GM12873 (cell line): ENCODE data around the gene C22orf42.

Source experiments
- CTCF ChIP-seq: IDR thresholded peaks from 2 replicates; pipeline ENCODE4 v1.5.1; 2012; ENCODE audit warnings: low read depth, mild to moderate bottlenecking, moderate library complexity, low read length, control low read depth; ENCODE audit not compliant: insufficient read depth; ENCODE audit errors: missing control alignments

C22orf42 gene

DNA sequence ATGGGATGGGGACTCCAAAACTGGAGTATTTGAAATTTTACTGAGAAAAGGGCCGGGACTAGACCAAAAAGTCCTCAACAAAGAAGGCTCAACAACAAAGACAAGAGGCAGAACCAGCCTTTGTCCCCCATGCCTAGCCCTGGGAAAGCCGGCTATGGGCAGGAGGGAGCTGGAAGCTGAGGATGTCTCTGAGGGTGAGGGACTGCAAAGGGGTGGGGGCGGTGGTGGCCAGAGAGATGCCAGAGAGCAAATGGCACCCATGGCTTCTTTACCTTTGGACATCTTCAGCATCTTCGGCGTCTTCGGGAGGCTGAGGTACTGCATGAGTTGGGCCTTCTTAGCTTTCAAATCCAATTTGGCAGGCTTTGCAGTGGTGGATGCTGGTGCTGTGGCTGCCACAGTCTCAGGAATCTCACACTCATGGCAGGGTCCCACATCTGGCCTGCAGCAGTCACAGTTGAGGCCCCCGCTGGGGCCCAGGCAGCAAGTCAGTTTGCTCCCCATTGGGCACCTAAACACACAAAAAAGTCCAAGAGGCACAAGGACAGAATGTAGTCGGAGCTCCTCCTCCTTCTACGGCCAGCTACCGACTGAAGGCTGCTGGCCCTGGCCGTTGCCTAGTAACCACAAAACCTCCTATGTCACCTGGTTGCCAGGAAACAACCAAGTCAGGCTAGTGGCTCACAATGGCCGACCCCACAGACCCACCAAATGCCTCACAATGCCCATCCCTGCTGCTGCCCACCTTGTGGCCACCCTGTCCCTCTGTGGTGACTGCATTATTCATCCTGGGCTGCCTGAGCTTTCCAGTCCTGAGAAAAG is at the start of gene C22orf42:
Gene C22orf42, minus strand, starts transcription at position 592 of the 822 bp plus-strand sequence. Its CDS starts 88 bp downstream, at position 504.
- no peak for TF ChIP-seq CTCF

DNA sequence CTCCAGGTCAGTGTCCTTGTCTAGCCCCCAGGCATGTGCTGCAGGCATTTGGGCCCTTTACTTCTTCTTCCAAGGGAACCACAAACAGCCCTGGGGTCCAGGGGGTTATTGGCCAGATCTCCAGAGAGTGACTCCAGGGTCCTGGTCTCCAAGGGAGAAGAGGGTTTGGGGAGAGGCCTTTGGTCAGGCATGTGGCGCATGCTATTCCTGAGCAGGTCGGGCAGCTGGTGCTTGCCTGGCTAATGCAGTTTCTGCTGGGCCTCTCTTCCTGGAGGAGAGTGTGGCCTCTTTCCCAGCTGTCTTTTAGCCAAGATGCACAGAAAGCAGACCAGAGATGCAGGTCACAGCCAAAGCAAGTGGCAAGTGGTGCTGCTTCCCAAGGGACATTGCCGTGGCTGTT is 49.6 kb upstream of the C22orf42 start:
- no peak for TF ChIP-seq CTCF

DNA sequence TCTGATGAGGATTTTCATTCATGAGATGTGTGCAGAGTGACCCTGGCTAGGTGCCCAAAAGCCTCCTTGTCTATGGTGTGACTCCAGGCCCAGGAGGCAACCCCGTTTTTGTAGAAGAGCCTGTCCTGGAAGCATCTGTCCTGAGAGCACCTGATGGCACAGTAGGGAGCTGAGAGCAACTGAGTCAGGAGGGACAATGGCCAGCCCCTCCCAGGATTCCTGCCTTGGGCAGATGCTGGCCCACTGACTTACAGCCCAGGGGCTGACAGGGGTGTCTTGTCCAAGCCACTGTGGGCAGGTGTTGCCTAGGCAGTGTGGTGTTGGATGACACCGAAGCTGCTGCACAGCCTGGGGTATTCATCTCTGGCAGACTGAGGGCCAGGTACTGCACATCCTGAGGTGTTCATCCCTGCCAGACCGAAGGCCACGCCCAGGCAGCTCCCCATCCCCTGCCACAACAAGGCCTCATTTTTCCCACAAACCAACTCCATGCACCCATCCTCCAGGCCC is 48.9 kb upstream of the C22orf42 start:
- TF ChIP-seq CTCF = no peak

- TF ChIP-seq CTCF = peak; percentile 83
Measured at GRCh38 chr22:32206774-32207758, 48.0 kb upstream of the C22orf42 start.

DNA sequence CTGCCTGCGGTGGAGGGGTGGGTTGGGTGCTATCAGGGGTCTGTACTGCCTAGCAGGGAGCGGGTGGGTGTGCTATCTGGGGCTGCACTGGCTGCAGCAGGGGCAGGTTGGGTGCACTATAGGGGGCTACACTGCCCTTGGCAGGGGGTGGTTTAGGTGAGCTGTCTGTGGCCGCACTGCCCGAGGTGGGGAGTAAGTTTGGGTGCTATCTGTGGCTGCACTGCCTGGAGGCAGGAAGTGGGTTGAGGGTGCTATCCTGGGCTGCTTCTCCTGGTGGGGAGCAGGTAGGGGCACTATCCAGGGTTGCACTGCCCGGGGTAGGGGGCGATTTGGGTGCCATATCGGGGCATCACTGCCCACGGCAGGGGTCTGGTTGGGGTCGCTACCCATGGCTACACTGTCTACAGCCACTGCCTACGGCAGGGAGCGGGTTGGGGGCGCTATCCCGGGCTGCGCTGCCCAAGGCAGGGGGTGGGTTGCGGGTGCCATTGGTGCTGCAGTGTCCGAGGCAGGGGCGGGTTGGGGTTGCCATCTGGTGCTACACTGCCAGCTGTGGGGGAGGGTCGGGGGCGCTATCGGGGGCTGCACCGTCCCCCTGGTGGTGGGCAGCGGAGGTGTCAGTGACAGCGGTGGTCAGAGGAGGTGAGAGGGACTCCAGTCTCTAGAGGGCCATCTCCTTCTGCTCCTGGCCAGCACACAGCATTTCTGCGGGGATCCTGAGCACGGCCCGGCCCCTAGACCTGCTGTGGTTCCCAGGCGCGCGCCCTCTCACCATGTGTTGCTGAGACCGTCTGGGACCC is 47.1 kb upstream of the C22orf42 start:
- TF ChIP-seq CTCF = no peak

DNA sequence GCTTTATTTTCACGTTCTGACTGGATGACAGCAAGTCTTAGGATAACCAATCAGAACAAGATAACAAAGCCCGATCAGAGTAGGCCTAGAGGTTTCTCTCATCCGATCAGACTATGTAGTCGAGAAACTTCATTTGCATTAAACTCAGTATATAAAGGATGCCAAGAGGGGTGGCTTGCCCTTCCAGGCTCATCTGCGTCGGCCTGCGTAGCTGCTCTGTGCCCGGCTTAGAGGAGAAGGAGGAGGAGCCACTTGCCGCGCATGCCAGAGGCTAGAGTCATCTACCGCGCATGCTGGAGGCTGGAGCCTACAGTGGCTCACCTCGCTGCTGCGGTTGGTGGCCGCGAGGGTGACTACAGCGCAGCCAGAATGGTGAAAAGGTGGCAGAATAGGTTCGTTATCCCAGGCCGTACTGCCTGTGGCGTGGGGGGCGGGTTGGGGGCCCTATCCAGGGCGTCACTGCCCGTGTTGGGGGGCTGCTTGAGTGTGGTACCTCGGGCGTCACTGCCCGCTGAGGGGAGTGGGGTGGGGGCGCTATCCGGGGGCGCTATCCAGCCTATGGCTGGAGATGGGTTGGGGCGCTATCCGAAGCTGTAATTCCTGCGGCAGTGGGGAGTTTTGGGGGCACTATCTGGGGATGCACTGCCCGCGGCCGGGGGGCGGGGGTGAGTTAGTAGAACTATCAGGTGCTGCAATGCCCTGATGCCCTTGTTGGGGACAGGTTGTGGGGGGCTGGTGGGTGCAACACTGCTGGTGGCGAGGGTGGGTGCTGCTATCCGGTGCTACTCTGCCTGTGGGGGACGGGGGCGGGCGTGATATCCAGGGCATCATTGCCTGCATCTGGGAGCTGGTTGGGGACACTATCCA is 46.0 kb upstream of the C22orf42 start, which contains the start of gene RFPL2:
Gene RFPL2, minus strand, starts transcription at position 218 of the 867 bp plus-strand sequence. CDS start 2,622 bp downstream, outside the sequence.
- TF ChIP-seq CTCF = no peak
